ENCODE results near the gene DNAJC6.

Gene DNAJC6

DNA sequence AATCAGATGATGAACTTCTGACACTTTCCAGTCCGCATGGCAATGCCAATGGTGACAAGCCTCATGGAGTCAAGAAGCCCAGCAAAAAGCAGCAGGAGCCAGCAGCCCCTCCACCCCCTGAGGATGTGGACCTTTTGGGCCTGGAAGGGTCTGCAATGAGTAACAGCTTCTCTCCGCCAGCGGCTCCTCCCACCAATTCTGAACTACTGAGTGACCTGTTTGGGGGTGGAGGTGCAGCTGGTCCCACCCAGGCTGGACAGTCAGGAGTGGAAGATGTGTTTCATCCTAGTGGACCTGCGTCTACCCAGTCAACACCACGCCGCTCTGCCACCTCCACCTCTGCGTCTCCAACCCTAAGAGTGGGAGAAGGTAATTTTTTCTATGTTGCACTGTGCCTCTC, 83.2 kb downstream of the DNAJC6 start:
- peaks cover 20% of the 10 kb centered on the region; the same call in 1 of the 2 replicates for H3K36me3 ChIP-seq (ENCODE audit: insufficient read depth, low read length)
- no peak for DNase-seq (ENCODE audit: low read depth, low spot score)
- no peaks in the 10 kb centered on the region for H3K9me3 ChIP-seq (ENCODE audit: low read depth, low read length)
- H3K27ac ChIP-seq: no peak overlapping the region
- H3K9ac ChIP-seq (ENCODE audit: insufficient read length): no peak overlapping the region
- H3K4me3 ChIP-seq: no peak overlapping the region
- TF ChIP-seq POLR2AphosphoS5 (IDR thresholded peaks at IDR 0.05; ENCODE audit: borderline replicate concordance, low read depth, low read length): no peak
- TF ChIP-seq EZH2 (IDR thresholded peaks at IDR 0.05): no peak
- no peak for TF ChIP-seq FOXP2 (optimal IDR thresholded peaks at IDR 0.05; ENCODE audit: control extremely low read depth, extremely low read length, insufficient read depth)

- no peak for DNase-seq (ENCODE audit: low read depth, low spot score)
- TF ChIP-seq POLR2AphosphoS5 (IDR thresholded peaks at IDR 0.05; ENCODE audit: borderline replicate concordance, low read depth, low read length): no peak
- no peak for TF ChIP-seq EZH2 (IDR thresholded peaks at IDR 0.05)
- no peak for TF ChIP-seq FOXP2 (optimal IDR thresholded peaks at IDR 0.05; ENCODE audit: control extremely low read depth, extremely low read length, insufficient read depth)
- no peak overlapping the region for H3K9ac ChIP-seq (ENCODE audit: insufficient read length)
- peaks cover 16% of the 10 kb centered on the region; the same call in 1 of the 2 replicates for H3K36me3 ChIP-seq (ENCODE audit: insufficient read depth, low read length)
- H3K4me3 ChIP-seq: no peak overlapping the region
- H3K27ac ChIP-seq: no peak overlapping the region
- no peaks in the 10 kb centered on the region for H3K9me3 ChIP-seq (ENCODE audit: low read depth, low read length)
These were observed 84.0 kb downstream of the DNAJC6 start for GRCh38 chr1:65393347-65393746.

DNA sequence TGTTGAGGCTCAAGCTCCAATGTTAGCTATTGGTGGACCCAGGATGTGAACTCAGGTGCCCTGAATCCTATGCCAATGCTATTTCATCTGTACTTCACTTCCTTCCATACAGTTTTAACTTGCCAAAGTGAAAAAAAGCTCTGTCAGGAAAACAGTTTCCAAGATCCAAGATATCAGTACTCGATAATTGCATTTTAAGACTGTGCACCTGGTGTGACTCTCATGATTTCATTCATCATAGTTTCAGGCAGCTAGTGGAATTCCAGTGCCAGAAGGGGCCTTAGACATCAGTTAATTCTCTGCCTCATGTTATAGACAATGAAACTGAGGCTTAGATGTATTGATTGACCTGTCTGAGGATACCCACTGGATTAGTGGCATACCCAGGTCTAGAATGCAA, 84.6 kb downstream of the DNAJC6 start:
- Histone ChIP-seq H3K36me3 (ENCODE audit: insufficient read depth, low read length) (peaks cover 16% of the 10 kb centered on the region; the same call in 1 of the 2 replicates), H3K4me3 (no peak overlapping the region), H3K27ac (no peak overlapping the region), H3K9ac (ENCODE audit: insufficient read length) (no peak overlapping the region), H3K9me3 (ENCODE audit: low read depth, low read length) (no peaks in the 10 kb centered on the region)
- no peak for DNase-seq (ENCODE audit: low read depth, low spot score)
- TF ChIP-seq FOXP2 (optimal IDR thresholded peaks at IDR 0.05; ENCODE audit: control extremely low read depth, extremely low read length, insufficient read depth) (no peak), EZH2 (IDR thresholded peaks at IDR 0.05) (no peak), POLR2AphosphoS5 (IDR thresholded peaks at IDR 0.05; ENCODE audit: borderline replicate concordance, low read depth, low read length) (no peak)

DNA sequence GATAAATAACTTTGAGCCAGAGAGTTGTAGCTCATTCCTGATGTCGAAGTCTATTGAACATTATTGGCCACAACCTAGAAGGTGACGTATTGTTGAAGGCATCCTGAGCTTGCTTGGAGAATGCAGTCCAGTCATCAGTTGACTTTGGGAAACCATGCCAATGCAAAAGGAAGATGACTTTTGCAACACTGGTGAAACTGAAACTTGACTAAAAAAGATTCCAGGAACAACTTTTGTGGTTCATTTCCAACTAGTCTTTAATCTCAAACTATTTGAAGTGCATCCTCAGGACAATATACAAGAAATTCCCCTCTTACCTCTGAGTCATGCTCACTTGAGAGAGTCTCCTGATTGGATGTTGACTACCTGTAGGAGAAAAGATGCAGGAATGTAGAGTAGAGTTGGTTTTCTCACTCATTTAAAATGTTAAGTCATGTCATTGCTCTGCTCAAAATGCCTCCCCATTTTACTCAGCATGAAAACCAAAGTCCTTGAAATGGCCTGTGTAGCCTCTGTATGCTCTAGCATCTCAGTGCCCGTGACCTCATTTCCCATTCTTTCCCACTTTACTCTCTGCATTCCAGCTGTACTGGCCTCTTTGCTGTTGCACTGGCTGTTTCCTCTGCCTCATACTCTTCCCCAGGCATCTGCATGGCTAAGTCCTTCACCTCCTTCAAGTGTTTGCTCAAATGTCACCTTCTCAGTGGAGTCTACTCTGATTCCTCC, 86.7 kb downstream of the DNAJC6 start:
- H3K9ac ChIP-seq (ENCODE audit: insufficient read length): no peak overlapping the region
- TF ChIP-seq EZH2 (IDR thresholded peaks at IDR 0.05) (no peak), FOXP2 (optimal IDR thresholded peaks at IDR 0.05; ENCODE audit: control extremely low read depth, extremely low read length, insufficient read depth) (no peak), POLR2AphosphoS5 (IDR thresholded peaks at IDR 0.05; ENCODE audit: borderline replicate concordance, low read depth, low read length) (no peak)
- no peak overlapping the region for H3K4me3 ChIP-seq
- H3K36me3 ChIP-seq (ENCODE audit: insufficient read depth, low read length): peaks cover 16% of the 10 kb centered on the region; the same call in 1 of the 2 replicates
- H3K9me3 ChIP-seq (ENCODE audit: low read depth, low read length): no peaks in the 10 kb centered on the region
- H3K27ac ChIP-seq: no peak overlapping the region
- DNase-seq (ENCODE audit: low read depth, low spot score): no peak

DNA sequence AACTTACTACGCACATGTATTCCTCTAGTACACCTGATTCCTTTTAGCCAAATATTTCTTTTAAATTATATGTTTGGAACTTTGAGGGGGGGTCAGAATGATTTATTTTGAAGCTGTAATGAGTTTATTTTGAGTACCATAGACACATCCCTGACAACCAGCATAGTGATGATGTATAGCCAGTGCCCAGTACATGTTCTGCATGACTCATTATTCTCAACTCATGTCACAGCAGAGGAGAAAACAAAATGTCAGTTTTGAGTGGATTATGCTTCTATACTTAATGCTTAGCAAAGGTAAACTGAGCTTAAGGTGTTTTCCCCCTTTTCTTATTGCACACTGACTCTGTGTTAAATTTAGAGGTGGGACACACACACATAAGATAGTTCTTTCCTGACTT, 88.7 kb downstream of the DNAJC6 start:
- Histone ChIP-seq H3K4me3 (no peak overlapping the region), H3K36me3 (ENCODE audit: insufficient read depth, low read length) (peaks cover 11% of the 10 kb centered on the region; the same call in 1 of the 2 replicates), H3K27ac (no peak overlapping the region), H3K9me3 (ENCODE audit: low read depth, low read length) (no peaks in the 10 kb centered on the region), H3K9ac (ENCODE audit: insufficient read length) (no peak overlapping the region)
- no peak for TF ChIP-seq EZH2 (IDR thresholded peaks at IDR 0.05)
- TF ChIP-seq FOXP2 (optimal IDR thresholded peaks at IDR 0.05; ENCODE audit: control extremely low read depth, extremely low read length, insufficient read depth): no peak
- no peak for TF ChIP-seq POLR2AphosphoS5 (IDR thresholded peaks at IDR 0.05; ENCODE audit: borderline replicate concordance, low read depth, low read length)
- no peak for DNase-seq (ENCODE audit: low read depth, low spot score)

DNA sequence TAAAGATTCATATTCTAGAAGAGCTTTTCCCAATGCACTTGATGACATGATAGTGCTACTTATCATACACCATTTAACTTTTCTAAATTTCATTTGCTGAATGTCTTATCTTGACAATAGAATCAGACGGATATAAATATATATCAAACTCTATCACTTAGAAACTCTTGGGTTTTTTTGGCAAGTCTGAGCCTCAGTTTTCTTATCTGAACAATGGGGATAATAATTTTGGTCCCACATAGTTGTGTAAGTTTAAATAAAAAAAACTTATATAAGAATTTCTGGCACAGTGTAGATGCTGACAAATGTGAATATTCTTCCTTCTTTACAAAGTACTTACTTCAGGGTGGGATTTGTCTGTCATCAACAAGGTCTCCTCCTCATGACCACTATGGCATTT, 89.7 kb downstream of the DNAJC6 start:
- no peak for TF ChIP-seq EZH2 (IDR thresholded peaks at IDR 0.05)
- TF ChIP-seq POLR2AphosphoS5 (IDR thresholded peaks at IDR 0.05; ENCODE audit: borderline replicate concordance, low read depth, low read length): no peak
- TF ChIP-seq FOXP2 (optimal IDR thresholded peaks at IDR 0.05; ENCODE audit: control extremely low read depth, extremely low read length, insufficient read depth): no peak
- Histone ChIP-seq H3K9me3 (ENCODE audit: low read depth, low read length) (no peaks in the 10 kb centered on the region), H3K9ac (ENCODE audit: insufficient read length) (no peak overlapping the region), H3K36me3 (ENCODE audit: insufficient read depth, low read length) (peaks cover 11% of the 10 kb centered on the region; the same call in 1 of the 2 replicates), H3K27ac (no peak overlapping the region), H3K4me3 (no peak overlapping the region)
- DNase-seq (ENCODE audit: low read depth, low spot score): no peak

DNA sequence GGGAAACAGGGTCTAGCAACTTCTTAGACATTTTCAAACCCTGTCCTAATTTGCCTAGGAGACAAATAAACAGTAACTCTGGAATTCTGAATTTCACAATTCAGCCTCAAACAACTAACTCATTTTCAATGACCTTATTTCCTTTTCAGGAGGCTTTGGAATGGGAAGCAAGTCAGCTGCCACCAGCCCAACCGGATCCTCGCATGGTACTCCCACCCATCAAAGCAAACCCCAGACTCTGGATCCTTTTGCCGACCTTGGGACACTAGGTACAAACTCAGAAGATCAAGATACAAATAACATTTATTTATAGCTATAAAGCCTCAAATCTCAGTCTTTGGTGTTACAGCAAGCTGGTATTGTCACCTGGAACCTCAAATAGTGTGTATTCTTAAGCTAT, 92.3 kb downstream of the DNAJC6 start:
- TF ChIP-seq EZH2 (IDR thresholded peaks at IDR 0.05) (no peak), POLR2AphosphoS5 (IDR thresholded peaks at IDR 0.05; ENCODE audit: borderline replicate concordance, low read depth, low read length) (no peak), FOXP2 (optimal IDR thresholded peaks at IDR 0.05; ENCODE audit: control extremely low read depth, extremely low read length, insufficient read depth) (no peak)
- no peak for DNase-seq (ENCODE audit: low read depth, low spot score)
- Histone ChIP-seq H3K36me3 (ENCODE audit: insufficient read depth, low read length) (peaks cover under 1% of the 10 kb centered on the region; the same call in 1 of the 2 replicates), H3K27ac (no peak overlapping the region), H3K4me3 (no peak overlapping the region), H3K9ac (ENCODE audit: insufficient read length) (no peak overlapping the region), H3K9me3 (ENCODE audit: low read depth, low read length) (no peaks in the 10 kb centered on the region)

DNA sequence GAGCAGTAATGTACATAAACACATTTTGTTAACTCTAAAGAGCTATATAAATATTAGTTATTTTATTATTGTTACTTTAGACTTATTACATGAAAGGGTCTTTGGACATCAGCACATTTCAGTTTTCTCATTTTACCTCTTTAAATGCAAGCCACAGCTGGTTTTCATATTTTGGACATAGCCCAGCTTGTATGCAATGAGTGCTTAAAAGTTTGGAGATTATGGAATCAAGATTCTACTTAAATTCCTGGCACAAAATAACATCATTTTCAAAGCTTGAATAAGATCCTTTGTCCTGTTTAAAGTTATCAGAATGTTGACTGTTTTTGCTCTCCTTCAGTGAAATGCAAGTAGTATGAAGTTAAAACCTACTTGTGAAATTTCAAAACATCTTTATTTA, 95.6 kb downstream of the DNAJC6 start:
- DNase-seq (ENCODE audit: low read depth, low spot score): no peak
- H3K4me3 ChIP-seq: no peak overlapping the region
- TF ChIP-seq EZH2 (IDR thresholded peaks at IDR 0.05) (no peak), FOXP2 (optimal IDR thresholded peaks at IDR 0.05; ENCODE audit: control extremely low read depth, extremely low read length, insufficient read depth) (no peak), POLR2AphosphoS5 (IDR thresholded peaks at IDR 0.05; ENCODE audit: borderline replicate concordance, low read depth, low read length) (no peak)

More for the DNA sequence above, 95.6 kb downstream of the DNAJC6 start:
- no peaks in the 10 kb centered on the region for H3K9me3 ChIP-seq (ENCODE audit: low read depth, low read length)
- no peak overlapping the region for H3K27ac ChIP-seq
- peaks cover 5% of the 10 kb centered on the region; the same call in 1 of the 2 replicates for H3K36me3 ChIP-seq (ENCODE audit: insufficient read depth, low read length)
- H3K9ac ChIP-seq (ENCODE audit: insufficient read length): no peak overlapping the region
